OCI-LY3 (cell line): ENCODE results near the gene RBMS3.

Source experiments
- CTCF ChIP-seq: fragments of 200-600, 300-600 bp; sonication (generic); IDR thresholded peaks from 2 replicates; pipeline ENCODE4 v1.5.1; 2014; ENCODE audit warnings: antibody characterized with exemption, low read length, low read depth
- EZH2phosphoT487 ChIP-seq: fragments of 200-600 bp; shearing (Covaris generic); IDR thresholded peaks from 2 replicates; pipeline ENCODE4 v1.6.1; 2018; ENCODE audit warnings: antibody characterized with exemption, mixed run types, low read depth

- TF ChIP-seq CTCF, result no peak
- TF ChIP-seq EZH2phosphoT487, result no peak
These were observed 148 bp downstream of the RBMS3 start for GRCh38 chr3:29281094-29281343.
